Measurements from ENCODE around the gene C2CD4D. TPM values are rescaled to one million over a fixed set of nuclear protein-coding genes. Genes with fewer than 3 reads are reported as not detected.
"Not testable (repeated sequence)": the region's sequence is repeated elsewhere in the genome, so short reads cannot be mapped to it uniquely, and the experiment has no call there.

C2CD4D gene
- polyA plus RNA-seq, 1 donor (not counting 4 experiments of a cell fraction or from before 2014, with no cell fraction given) = 0.05 TPM

DNA sequence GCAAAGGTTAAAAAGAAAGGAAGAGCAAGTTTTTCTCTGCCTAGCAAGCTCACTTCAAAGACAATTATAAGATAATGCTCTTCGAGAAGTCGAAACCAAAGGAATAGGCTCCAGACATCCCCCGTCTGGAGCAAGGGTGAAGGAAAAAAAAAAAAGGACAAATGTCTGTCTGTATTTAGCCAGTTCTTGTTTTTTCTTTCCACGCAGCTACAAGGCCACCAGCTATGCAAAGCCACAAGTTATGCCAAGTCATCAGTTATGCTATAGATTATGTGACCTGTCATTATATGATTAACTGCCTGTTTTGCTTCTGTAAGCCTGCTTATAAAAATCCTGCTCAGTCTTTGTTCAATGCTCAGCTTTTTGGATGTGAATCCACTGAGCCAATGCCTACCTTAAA, 16.3 kb upstream of the C2CD4D start:
- H3K9me1 ChIP-seq (ENCODE audit: control insufficient read depth, extremely low read depth, insufficient read depth, low read length) = no peaks in the 10 kb centered on the region
- FAIRE-seq (no peak), DNase-seq (ENCODE audit: low read depth, low spot score) (no peak)
- H3K4me2 ChIP-seq (ENCODE audit: control insufficient read depth, extremely low read depth, insufficient read depth, low read depth, low read length) = no peak overlapping the region
- no peaks in the 10 kb centered on the region for H3K79me2 ChIP-seq (ENCODE audit: control insufficient read depth, insufficient read depth, low read length)
- H3K27ac ChIP-seq (ENCODE audit: control insufficient read depth, insufficient read depth, low read length) = no peak overlapping the region
- no peak overlapping the region for H3K4me3 ChIP-seq (ENCODE audit: control insufficient read depth in 2 of 3, extremely low read depth in 1 of 3, insufficient read depth in 2 of 3, low read depth in 1 of 3, low read length in 3 of 3)
- H3K27me3 ChIP-seq (ENCODE audit: control insufficient read depth, extremely low read depth, insufficient read depth, low read length) = peaks cover 3% of the 10 kb centered on the region
- TF ChIP-seq, protein P1, sequence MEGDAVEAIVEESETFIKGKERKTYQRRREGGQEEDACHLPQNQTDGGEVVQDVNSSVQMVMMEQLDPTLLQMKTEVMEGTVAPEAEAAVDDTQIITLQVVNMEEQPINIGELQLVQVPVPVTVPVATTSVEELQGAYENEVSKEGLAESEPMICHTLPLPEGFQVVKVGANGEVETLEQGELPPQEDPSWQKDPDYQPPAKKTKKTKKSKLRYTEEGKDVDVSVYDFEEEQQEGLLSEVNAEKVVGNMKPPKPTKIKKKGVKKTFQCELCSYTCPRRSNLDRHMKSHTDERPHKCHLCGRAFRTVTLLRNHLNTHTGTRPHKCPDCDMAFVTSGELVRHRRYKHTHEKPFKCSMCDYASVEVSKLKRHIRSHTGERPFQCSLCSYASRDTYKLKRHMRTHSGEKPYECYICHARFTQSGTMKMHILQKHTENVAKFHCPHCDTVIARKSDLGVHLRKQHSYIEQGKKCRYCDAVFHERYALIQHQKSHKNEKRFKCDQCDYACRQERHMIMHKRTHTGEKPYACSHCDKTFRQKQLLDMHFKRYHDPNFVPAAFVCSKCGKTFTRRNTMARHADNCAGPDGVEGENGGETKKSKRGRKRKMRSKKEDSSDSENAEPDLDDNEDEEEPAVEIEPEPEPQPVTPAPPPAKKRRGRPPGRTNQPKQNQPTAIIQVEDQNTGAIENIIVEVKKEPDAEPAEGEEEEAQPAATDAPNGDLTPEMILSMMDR (optimal IDR thresholded peaks at IDR 0.05 in 1 of 3, IDR thresholded peaks at IDR 0.05 in 1 of 3, conservative IDR thresholded peaks at IDR 0.05 in 1 of 3; ENCODE audit: extremely low read depth in 1 of 3, insufficient read depth in 2 of 3, low read length in 3 of 3) = no peak
- no peak for TF ChIP-seq EZH2 (IDR thresholded peaks at IDR 0.05; ENCODE audit: low read length)
- H3K9ac ChIP-seq (ENCODE audit: control insufficient read depth, extremely low read depth, insufficient read depth, low read length) = no peak overlapping the region
- no peaks in the 10 kb centered on the region for H4K20me1 ChIP-seq (ENCODE audit: control insufficient read depth, extremely low read depth, insufficient read depth, low read length)
- H3K4me1 ChIP-seq (ENCODE audit: control insufficient read depth, extremely low read depth, insufficient read depth, low read length) = peaks cover 33% of the 10 kb centered on the region
- H3K9me3 ChIP-seq (ENCODE audit: control insufficient read depth, low read depth, low read length) = no peaks in the 10 kb centered on the region
- H3K36me3 ChIP-seq (ENCODE audit: control insufficient read depth in 2 of 2, extremely low read depth in 1 of 2, insufficient read depth in 2 of 2, low read length in 2 of 2) = no peaks in the 10 kb centered on the region
- dilution Hi-C loops (cut with MboI; ENCODE audit: extremely low pct_ligation_motif_present, low sequenced_read_pairs) = no loop called here
- H2AFZ ChIP-seq (ENCODE audit: control insufficient read depth, low read length) = peak overlapping the region; percentile 5

DNA sequence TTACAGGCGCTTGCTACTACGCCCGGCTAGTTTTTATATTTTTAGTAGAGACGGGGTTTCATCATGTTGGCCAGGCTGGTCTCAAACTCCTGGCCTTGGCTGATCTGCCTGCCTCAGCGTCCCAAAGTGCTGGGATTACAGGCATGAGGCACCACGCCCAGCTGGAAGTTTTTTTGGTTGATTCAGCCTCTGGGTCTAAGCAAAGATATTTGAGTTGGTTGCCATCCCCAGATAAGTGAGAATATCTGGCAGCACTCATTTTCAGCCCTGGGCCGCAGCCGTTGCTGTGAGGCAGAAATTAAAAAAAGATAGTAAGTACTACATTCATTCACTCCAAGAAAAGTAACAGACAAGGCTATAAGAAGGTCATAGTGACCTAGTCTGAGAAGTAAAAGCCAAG, 15.9 kb upstream of the C2CD4D start:
- H3K4me3 ChIP-seq (ENCODE audit: control insufficient read depth in 2 of 3, extremely low read depth in 1 of 3, insufficient read depth in 2 of 3, low read depth in 1 of 3, low read length in 3 of 3); H3K4me2 ChIP-seq (ENCODE audit: control insufficient read depth, extremely low read depth, insufficient read depth, low read depth, low read length); DNase-seq (ENCODE audit: low read depth, low spot score); H4K20me1 ChIP-seq (ENCODE audit: control insufficient read depth, extremely low read depth, insufficient read depth, low read length); H3K27me3 ChIP-seq (ENCODE audit: control insufficient read depth, extremely low read depth, insufficient read depth, low read length); FAIRE-seq; H3K27ac ChIP-seq (ENCODE audit: control insufficient read depth, insufficient read depth, low read length); H3K9me1 ChIP-seq (ENCODE audit: control insufficient read depth, extremely low read depth, insufficient read depth, low read length); H3K36me3 ChIP-seq (ENCODE audit: control insufficient read depth in 2 of 2, extremely low read depth in 1 of 2, insufficient read depth in 2 of 2, low read length in 2 of 2); H3K79me2 ChIP-seq (ENCODE audit: control insufficient read depth, insufficient read depth, low read length); H3K9ac ChIP-seq (ENCODE audit: control insufficient read depth, extremely low read depth, insufficient read depth, low read length); H3K9me3 ChIP-seq (ENCODE audit: control insufficient read depth, low read depth, low read length); dilution Hi-C loops (cut with MboI; ENCODE audit: extremely low pct_ligation_motif_present, low sequenced_read_pairs): not testable (repeated sequence)
- Histone ChIP-seq H3K4me1 (ENCODE audit: control insufficient read depth, extremely low read depth, insufficient read depth, low read length) (peaks cover 30% of the 10 kb centered on the region), H2AFZ (ENCODE audit: control insufficient read depth, low read length) (peak overlapping the region; percentile 5)

DNA sequence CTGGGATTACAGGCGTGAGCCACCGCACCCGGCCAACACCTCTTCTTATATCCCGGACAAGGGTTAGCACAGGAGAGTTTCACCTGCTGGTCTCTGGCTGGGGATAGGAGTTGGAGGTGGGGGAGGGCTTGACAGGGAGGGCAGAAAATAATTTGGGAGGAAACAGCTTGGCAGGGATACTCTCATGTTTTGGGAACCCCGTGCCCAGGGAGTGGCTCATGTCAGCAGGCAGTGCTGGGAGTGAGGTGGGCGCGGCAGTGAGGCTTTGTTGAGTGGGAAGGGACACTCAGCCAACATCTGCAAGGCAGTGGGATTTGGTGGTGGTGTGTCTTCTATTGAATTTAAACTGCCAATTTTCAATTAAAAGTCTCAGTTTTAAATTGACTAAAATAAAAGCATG, 15.0 kb upstream of the C2CD4D start:
- no peak for DNase-seq (ENCODE audit: low read depth, low spot score)

More for the DNA sequence above, 15.0 kb upstream of the C2CD4D start:
- H3K9me3 ChIP-seq (ENCODE audit: control insufficient read depth, low read depth, low read length) = no peaks in the 10 kb centered on the region
- dilution Hi-C loops (cut with MboI; ENCODE audit: extremely low pct_ligation_motif_present, low sequenced_read_pairs) = no loop called here
- H3K4me1 ChIP-seq (ENCODE audit: control insufficient read depth, extremely low read depth, insufficient read depth, low read length) = peaks cover 23% of the 10 kb centered on the region
- no peak overlapping the region for H3K27ac ChIP-seq (ENCODE audit: control insufficient read depth, insufficient read depth, low read length)
- peaks cover 8% of the 10 kb centered on the region for H3K27me3 ChIP-seq (ENCODE audit: control insufficient read depth, extremely low read depth, insufficient read depth, low read length)
- no peaks in the 10 kb centered on the region for H3K9me1 ChIP-seq (ENCODE audit: control insufficient read depth, extremely low read depth, insufficient read depth, low read length)
- no peak for TF ChIP-seq EZH2 (IDR thresholded peaks at IDR 0.05; ENCODE audit: low read length)
- TF ChIP-seq, protein P1 (optimal IDR thresholded peaks at IDR 0.05 in 1 of 3, IDR thresholded peaks at IDR 0.05 in 1 of 3, conservative IDR thresholded peaks at IDR 0.05 in 1 of 3; ENCODE audit: extremely low read depth in 1 of 3, insufficient read depth in 2 of 3, low read length in 3 of 3) = no peak
- H2AFZ ChIP-seq (ENCODE audit: control insufficient read depth, low read length) = no peak overlapping the region
- no peak for FAIRE-seq
- no peak overlapping the region for H3K9ac ChIP-seq (ENCODE audit: control insufficient read depth, extremely low read depth, insufficient read depth, low read length)
- no peak overlapping the region for H3K4me2 ChIP-seq (ENCODE audit: control insufficient read depth, extremely low read depth, insufficient read depth, low read depth, low read length)
- no peaks in the 10 kb centered on the region for H4K20me1 ChIP-seq (ENCODE audit: control insufficient read depth, extremely low read depth, insufficient read depth, low read length)
- H3K4me3 ChIP-seq (ENCODE audit: control insufficient read depth in 2 of 3, extremely low read depth in 1 of 3, insufficient read depth in 2 of 3, low read depth in 1 of 3, low read length in 3 of 3) = no peak overlapping the region
- no peaks in the 10 kb centered on the region for H3K79me2 ChIP-seq (ENCODE audit: control insufficient read depth, insufficient read depth, low read length)
- no peaks in the 10 kb centered on the region for H3K36me3 ChIP-seq (ENCODE audit: control insufficient read depth in 2 of 2, extremely low read depth in 1 of 2, insufficient read depth in 2 of 2, low read length in 2 of 2)
